Breast epithelium (tissue), 4 donors: ENCODE measurements around the gene TTC6. TPM values are rescaled to one million over a fixed set of nuclear protein-coding genes. Genes with fewer than 3 reads are reported as not detected.

Experiments used
- DNase-seq, 2 donors: peaks; one replicate each; pipeline ENCODE4 v3.0.0-alpha.2; 2019; ENCODE audit warnings: low spot score in 2 of 2
- H3K27ac ChIP-seq, 2 donors: fragments of 200-600 bp; sonication (generic) in 1 of 2; one replicate each; pipeline ENCODE4 v1.5.1; 2016 to 2019; ENCODE audit warnings: mild to moderate bottlenecking in 1 of 2
- H3K27me3 ChIP-seq, 2 donors: fragments of 200-600 bp; sonication (generic) in 1 of 2; one replicate each; pipeline versions ENCODE4 v1.5.1 to v1.6.0; 2017 to 2019; ENCODE audit warnings: control low read depth in 1 of 2, mild to moderate bottlenecking in 1 of 2
- H3K36me3 ChIP-seq: fragments of 200-600 bp; one replicate; pipeline ENCODE4 v1.5.1; 2019
- H3K4me1 ChIP-seq, 2 donors: fragments of 200-600 bp; sonication (generic); one replicate each; pipeline ENCODE4 v1.5.1; 2016 to 2019; ENCODE audit warnings: control low read depth in 1 of 2
- H3K4me3 ChIP-seq, 3 donors: fragments of 200-600 bp; sonication (generic); 1 replicate in 2 of 3; 2 replicates in 1 of 3; pipeline ENCODE4 v1.5.1; 2016 to 2019; ENCODE audit warnings: mild to moderate bottlenecking in 3 of 3, moderate library complexity in 2 of 3
- H3K9me3 ChIP-seq, 2 donors: fragments of 200-600 bp; sonication (generic) in 1 of 2; one replicate each; pipeline ENCODE4 v1.5.1; 2016 to 2019; ENCODE audit warnings: control low read depth in 1 of 2
- POLR2A ChIP-seq: fragments of 450-650 bp; IDR thresholded peaks from one replicate; pipeline ENCODE4 v1.6.1; 2016; ENCODE audit warnings: antibody characterized with exemption, mild to moderate bottlenecking, moderate library complexity
- POLR2AphosphoS5 ChIP-seq, 3 donors: sonication (generic); formaldehyde crosslinking; IDR thresholded peaks; one replicate each; pipeline ENCODE4 v1.6.1; 2017; ENCODE audit warnings: antibody characterized with exemption in 3 of 3
- intact Hi-C: fragments of 100-400 bp; cut with DNase I; formaldehyde crosslinking; loops from one replicate; pipeline ENCODE4 v1.15.1; 2023; ENCODE audit warnings: low total_unique reads
- total RNA-seq, 3 donors: library from RNA; depleted of rRNA; stranded (reverse); fragments of >200 nt; gene quantifications; one replicate each; pipeline ENCODE4 v1.1.0, GENCODE V29; 2016
- TF ChIP-seq, protein P1 (sequence below), 3 donors: fragments of 450-650 bp; IDR thresholded peaks; one replicate each; pipeline ENCODE4 v1.5.1; 2016 to 2017; ENCODE audit warnings: antibody characterized with exemption in 3 of 3, mild to moderate bottlenecking in 3 of 3, moderate library complexity in 3 of 3

TTC6 gene
- total RNA-seq, 3 donors from 2014 or later, result 74.7 to 78.6 TPM; not detected in 1

DNA sequence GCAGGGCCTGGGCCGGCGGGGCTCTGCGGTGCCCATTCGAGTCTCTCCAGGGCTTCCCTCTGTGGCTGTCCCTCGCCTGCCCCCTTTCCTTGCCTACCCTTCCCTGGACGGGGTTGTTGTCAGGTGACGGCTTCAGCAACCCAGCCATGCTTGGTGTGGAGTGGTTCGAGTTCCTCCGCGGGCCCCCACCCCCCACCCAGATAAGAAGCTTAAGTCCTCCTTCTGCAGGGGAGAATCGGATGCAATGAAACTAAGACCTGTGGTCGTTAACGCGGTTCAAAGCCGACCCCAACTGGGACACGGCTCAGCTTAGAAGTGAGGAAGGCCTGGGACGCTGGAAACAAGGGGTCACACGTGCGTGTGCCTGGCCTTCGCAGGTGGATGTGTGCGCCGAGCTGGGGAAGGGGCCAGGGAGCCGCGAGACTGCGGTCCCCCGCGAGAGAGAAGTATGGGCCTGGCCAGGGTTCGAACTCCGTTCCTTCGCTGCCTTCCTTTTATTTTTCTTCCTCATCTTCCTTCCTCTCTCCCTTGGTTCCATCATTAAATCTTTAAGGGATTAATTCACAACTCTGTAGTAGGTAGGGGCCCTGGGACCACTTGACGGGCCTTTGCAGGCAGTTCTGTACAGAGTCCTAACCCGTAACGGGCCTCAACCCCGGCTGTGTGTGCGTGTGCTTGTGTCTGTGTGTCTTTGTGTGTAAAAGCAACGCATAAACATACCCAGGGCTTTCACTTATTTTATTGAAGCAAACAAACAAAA lies 3.5 kb downstream of the TTC6 start:
- intact Hi-C loops, result no loop called here
- Histone ChIP-seq H3K36me3 (no peaks in the 10 kb centered on the region), H3K27ac (peak overlapping the region; percentile 83 to 86), H3K27me3 (peaks cover 9 to 94% of the 10 kb centered on the region in 2 donors), H3K4me1 (peaks cover 0 to 5% of the 10 kb centered on the region in 2 donors), H3K4me3 (peak overlapping the region in 2 of 3 donors; percentile 35 to 60), H3K9me3 (no peaks in the 10 kb centered on the region)
- DNase-seq, result no peak
- TF ChIP-seq POLR2A, result no peak

DNA sequence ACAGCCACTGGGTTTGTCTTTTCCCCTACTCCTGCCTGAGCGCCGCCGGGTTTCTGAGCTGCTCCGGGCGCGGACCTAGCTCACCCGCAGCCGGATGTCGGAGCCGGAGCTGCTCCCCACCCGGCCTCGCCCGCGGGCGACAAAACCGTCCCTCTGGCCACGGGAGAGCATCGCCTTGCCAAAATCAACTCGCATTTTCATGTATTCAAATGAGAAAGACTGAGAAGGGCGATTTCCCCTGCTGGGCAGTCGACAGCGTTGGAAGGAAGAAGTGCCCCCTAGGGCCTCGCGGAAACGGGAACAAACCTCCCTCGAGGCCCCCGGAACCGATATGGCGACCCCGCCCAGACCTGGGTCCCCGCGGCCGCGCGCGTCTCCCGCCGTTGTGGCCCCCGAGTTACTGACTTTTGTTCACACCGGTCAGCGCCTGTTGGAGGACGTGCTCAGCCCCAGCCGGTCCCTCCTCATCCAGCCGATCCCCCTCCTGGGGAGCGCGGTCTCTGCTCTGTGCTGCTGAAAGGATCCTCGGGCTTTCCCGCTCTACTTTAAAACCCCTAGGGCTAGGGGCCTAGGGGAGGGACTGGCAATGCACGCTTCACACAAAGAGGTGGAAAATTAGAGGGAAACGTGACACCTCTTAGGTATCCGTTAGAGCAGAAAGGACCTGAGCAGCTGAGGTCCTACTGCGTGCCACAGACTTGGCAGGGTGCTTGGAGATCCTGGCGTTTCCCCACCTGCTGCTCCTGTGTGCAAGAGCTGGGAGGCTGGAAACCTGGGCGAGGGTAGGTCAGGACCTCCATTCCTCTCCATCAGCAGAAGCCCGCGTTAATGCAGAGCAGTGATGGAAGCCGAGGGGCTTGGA lies 4.3 kb downstream of the TTC6 start:
- TF ChIP-seq POLR2A, result no peak
- H3K27ac ChIP-seq, result peak overlapping the region; percentile 83 to 86
- H3K9me3 ChIP-seq, result no peaks in the 10 kb centered on the region
- no peaks in the 10 kb centered on the region for H3K36me3 ChIP-seq
- intact Hi-C loops, result no loop called here
- DNase-seq, result peak in 1 of 2 donors; percentile 77
- H3K4me1 ChIP-seq, result peaks cover 0 to 5% of the 10 kb centered on the region in 2 donors
- peaks cover 11 to 94% of the 10 kb centered on the region in 2 donors for H3K27me3 ChIP-seq
- peak overlapping the region in 2 of 3 donors; percentile 31 to 60 for H3K4me3 ChIP-seq

DNA sequence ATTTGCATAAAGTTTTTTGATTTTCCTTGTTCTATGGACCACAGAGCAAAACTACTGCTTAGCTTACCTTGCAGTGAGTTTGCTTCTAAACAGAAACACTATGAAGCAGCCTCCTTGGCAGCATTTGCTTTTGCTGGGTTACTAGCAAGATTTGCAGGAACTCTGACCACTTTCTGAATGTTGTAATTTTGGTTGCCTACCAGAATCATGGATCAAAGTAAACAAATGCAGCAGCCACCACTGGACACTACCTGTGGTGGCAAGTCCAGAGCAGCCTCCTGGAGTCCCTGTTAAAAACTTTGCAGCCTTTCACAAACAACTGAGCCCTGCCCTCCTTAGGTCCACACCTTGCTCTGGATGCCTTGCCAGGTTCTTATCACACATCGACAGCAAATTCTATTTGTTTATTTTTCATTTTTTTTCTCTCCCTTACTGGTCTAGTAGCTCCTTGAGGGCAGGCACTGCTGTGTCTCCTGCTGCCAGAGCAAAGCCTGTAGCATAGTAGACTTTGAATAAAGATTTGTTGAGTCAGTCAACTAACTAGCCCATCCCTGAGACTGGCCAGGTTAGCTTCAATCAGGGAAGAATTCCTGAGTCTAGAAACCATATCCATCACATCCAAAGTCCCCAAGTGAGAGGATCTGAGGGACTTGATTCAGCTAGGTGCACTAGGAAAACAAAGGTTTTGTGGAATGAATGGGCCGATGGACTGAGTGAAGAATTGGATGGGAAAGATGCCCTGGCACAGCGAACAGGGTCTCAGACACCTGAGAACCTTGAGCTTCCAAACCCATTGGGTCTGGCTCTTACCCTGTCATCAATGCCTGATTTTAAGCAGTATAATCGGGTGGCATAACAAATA lies 5.7 kb downstream of the TTC6 start:
- Histone ChIP-seq H3K36me3 (no peaks in the 10 kb centered on the region), H3K4me1 (no peaks in the 10 kb centered on the region), H3K27me3 (peaks cover 11 to 91% of the 10 kb centered on the region in 2 donors), H3K4me3 (no peak overlapping the region), H3K9me3 (no peaks in the 10 kb centered on the region), H3K27ac (peak overlapping the region in 1 of 2 donors; percentile 53)
- DNase-seq, result no peak
- intact Hi-C loops, result no loop called here
- TF ChIP-seq, protein P1, sequence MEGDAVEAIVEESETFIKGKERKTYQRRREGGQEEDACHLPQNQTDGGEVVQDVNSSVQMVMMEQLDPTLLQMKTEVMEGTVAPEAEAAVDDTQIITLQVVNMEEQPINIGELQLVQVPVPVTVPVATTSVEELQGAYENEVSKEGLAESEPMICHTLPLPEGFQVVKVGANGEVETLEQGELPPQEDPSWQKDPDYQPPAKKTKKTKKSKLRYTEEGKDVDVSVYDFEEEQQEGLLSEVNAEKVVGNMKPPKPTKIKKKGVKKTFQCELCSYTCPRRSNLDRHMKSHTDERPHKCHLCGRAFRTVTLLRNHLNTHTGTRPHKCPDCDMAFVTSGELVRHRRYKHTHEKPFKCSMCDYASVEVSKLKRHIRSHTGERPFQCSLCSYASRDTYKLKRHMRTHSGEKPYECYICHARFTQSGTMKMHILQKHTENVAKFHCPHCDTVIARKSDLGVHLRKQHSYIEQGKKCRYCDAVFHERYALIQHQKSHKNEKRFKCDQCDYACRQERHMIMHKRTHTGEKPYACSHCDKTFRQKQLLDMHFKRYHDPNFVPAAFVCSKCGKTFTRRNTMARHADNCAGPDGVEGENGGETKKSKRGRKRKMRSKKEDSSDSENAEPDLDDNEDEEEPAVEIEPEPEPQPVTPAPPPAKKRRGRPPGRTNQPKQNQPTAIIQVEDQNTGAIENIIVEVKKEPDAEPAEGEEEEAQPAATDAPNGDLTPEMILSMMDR (IDR thresholded peaks at IDR 0.05), result no peak

DNA sequence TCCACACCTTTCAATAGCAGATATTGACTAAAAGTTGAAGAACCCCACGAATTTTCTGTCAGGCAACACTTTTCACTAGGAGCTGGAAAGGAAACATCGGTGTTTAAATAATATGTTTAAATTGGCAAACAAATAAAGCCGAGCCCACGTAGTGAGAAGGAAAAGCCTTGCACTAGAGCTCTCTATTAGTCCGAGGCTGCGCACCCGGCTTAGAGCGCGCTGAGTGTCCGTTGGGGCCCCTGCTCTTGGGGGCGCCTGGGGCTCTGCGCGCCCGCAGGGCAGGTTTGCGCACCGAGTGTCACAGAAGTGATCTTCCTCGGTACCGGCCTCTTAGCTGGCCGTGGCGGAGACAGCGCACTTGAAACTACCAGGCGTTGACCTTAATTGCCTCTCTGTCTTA lies 6.4 kb downstream of the TTC6 start:
- Histone ChIP-seq H3K27me3 (peaks cover 11 to 90% of the 10 kb centered on the region in 2 donors), H3K9me3 (no peaks in the 10 kb centered on the region), H3K36me3 (no peaks in the 10 kb centered on the region), H3K4me1 (no peaks in the 10 kb centered on the region), H3K4me3 (no peak overlapping the region), H3K27ac (peak overlapping the region in 1 of 2 donors; percentile 53)
- TF ChIP-seq POLR2A (no peak), POLR2AphosphoS5 (IDR thresholded peaks at IDR 0.05) (no peak)
- TF ChIP-seq, protein P1 (IDR thresholded peaks at IDR 0.05), result no peak
- no peak for DNase-seq
- intact Hi-C loops, result no loop called here

DNA sequence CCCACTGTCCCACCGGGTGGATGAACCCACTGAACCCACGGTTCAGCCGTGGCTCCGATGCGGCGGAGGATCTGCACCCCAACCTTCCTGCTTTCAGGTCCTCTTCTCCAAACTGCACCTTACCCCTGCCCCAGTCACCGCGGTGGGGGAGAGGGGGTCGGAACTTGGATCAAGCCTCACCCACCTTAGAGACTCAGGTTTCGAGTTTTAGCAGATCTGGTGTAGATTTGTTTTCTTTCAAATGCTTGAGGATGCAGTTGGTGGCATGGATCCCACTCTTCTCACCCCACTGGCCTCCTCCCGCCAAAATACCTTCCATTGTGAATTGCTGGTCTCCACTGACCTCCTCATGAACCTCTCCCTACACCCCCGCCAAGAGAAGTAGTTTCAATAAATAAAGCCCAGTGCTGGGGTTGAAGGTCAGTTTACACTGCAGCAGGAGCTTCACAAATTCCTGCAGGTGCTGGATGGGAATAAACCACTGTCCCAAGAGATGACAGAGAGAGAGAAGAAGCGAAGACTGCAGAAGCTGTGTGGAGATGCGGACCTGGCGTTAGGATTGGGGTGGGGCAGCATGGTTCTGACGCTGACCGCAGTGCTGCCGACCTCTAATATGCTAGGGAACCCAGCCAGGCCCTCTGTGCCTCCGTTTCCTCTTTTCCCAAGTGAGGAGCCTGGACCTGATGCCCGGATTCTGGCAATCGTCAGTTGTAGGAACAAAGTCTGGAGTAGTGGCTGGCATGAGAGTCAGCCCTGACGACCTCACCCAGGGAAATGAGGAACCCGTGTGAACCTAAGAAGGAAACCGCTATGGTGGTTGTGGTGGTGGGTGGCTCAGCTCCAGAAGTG lies 7.4 kb downstream of the TTC6 start:
- intact Hi-C loops, result no loop called here
- H3K36me3 ChIP-seq, result no peaks in the 10 kb centered on the region
- DNase-seq, result no peak
- H3K4me3 ChIP-seq, result peak overlapping the region in 1 of 3 donors; percentile 8
- no peak for TF ChIP-seq POLR2AphosphoS5 (IDR thresholded peaks at IDR 0.05)
- TF ChIP-seq, protein P1 (IDR thresholded peaks at IDR 0.05), result no peak
- TF ChIP-seq POLR2A, result no peak
- H3K4me1 ChIP-seq, result no peaks in the 10 kb centered on the region
- H3K27me3 ChIP-seq, result peaks cover 11 to 81% of the 10 kb centered on the region in 2 donors
- peak overlapping the region in 1 of 2 donors; percentile 4 for H3K27ac ChIP-seq
- no peaks in the 10 kb centered on the region for H3K9me3 ChIP-seq
